ENCODE measurements around the gene MEST.
"Not testable (repeated sequence)": the region's sequence is repeated elsewhere in the genome, so short reads cannot be mapped to it uniquely, and the experiment has no call there.

MEST gene

DNA sequence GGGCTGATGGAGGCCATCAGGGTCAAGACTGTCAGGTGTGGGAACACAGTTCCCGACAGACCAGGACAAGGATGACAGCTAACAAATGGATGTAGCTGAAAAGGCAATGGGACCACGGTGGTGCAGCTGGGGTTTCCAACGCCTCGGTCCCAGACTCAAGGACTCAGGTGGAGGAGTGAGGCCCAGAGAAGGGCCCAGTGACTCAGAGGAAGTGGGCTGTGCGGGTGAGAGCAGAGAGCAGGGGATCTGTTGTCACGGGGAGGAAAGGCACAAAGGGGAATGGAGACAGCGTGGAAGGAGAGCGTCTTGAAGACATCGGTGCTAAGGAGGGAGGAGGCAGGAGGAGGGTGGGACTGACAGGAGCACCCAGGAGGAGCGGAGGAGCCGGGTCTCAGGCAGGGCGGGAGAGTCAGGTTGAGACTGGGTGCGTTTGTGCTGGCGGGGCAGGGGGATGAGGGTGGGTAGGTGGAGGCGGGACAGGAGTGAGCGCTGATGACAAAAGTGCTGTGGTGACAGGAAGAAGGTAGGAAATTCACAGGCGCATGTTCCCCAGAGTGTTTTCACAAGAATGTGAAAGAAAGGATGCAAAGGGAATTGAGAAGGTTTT lies 31.7 kb downstream of the MEST start:
- DNase-seq (ENCODE audit: low spot score) = not testable (repeated sequence)

DNA sequence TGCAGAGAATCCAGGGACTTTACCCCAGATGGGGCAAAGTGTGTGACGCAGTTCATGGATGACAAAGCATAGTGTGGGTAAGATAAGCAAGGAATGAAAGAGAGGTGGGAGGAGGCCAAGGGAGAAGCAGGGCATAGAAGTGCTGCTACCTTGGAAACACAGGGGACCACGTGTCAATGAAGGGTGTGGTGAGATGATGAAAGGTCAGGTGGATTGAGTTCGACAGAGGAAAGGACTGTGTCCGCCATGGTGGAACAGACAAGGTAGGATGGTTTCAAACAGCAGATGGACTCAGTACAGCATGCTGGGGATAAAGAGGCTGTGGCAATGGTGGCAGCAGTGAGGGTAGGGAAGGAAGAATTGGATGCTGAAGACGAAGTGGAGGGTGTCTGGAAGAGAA lies 32.7 kb downstream of the MEST start:
- DNase-seq (ENCODE audit: low spot score) = no peak

DNA sequence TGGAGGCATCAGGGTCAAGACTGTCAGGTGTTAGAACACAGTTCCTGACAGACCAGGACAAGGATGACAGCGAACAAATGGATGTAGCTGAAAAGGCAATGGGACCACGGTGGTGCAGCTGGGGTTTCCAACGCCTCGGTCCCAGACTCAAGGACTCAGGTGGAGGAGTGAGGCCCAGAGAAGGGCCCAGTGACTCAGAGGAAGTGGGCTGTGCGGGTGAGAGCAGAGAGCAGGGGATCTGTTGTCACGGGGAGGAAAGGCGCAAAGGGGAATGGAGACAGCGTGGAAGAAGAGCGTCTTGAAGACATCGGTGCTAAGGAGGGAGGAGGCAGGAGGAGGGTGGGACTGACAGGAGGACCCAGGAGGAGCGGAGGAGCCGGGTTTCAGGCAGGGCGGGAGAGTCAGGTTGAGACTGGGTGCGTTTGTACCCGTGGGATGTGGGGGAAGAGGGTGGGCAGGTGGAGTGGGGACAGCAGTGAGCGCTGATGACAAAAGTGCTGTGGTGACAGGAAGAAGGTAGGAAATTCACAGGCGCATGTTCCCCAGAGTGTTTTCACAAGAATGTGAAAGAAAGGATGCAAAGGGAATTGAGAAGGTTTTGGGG lies 36.0 kb downstream of the MEST start:
- not testable (repeated sequence) for DNase-seq (ENCODE audit: low spot score)

DNA sequence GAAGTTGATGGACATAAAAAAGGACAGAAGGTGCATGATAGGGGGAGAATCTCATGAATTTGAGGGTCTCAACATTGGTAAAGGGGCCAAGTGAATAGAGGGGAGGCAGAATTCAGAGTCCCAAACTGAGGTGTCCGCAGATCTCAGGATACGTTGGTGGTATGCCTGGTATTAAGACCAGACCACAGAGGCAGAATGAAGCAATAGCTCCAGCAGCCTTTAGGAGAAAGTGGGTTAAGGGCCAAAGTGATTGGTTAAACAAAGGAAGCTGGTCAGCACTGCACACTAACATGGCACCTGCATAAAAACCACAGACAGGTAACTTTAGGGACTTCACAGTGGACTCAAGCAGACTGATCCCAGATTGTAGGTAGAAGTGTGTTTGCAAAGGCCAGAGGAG lies 37.5 kb downstream of the MEST start:
- DNase-seq (ENCODE audit: low spot score) = no peak

DNA sequence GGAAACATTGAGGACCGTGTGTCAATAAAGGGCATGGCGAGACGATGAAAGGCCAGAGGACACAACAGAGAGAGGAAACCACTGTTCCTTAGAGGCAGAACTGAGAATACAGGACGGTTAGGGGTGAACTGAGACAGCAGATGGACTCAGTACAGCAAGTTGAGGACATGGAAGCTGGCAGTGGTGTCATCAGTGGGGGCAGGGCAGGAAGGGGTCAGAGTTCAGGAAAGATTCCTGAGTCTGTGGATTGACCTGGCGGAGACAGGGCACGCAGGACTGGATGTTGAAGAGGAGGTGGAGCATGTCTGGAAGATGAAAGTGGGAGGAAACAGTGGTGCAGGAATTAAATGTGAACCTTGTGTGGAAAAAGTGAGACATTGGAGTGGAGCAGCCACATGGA lies 46.0 kb downstream of the MEST start:
- not testable (repeated sequence) for DNase-seq (ENCODE audit: low spot score)

DNA sequence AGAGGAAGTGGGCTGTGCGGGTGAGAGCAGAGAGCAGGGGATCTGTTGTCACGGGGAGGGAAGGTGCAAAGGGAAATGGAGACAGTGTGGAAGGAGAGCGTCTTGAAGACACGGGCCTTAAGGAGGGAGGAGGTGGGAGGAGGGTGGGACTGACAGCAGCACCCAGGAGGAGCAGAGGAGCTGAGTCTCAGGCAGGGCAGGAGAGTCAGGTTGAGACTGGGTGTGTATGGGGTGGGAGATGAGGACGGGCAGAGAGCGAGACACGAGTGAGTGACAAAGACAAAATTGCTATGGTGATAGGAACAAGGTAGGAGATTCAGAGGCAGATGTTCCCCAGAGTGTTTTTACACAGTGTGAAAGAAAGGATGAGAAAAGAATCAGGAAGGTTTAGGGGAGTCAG lies 49.4 kb downstream of the MEST start:
- DNase-seq (ENCODE audit: low spot score) = not testable (repeated sequence)

DNA sequence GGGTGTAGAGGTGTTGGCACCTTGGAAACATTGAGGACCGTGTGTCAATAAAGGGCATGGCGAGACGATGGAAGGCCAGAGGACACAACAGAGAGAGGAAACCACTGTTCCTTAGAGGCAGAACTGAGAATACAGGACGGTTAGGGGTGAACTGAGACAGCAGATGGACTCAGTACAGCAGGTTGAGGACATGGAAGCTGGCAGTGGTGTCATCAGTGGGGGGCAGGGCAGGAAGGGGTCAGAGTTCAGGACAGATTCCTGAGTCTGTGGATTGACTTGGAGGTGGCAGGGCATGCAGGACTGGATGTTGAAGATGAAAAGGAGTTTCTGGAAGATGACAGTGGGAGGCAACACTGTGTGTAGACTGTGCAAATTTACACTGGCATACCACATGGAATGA lies 50.4 kb downstream of the MEST start:
- DNase-seq (ENCODE audit: low spot score) = not testable (repeated sequence)

DNA sequence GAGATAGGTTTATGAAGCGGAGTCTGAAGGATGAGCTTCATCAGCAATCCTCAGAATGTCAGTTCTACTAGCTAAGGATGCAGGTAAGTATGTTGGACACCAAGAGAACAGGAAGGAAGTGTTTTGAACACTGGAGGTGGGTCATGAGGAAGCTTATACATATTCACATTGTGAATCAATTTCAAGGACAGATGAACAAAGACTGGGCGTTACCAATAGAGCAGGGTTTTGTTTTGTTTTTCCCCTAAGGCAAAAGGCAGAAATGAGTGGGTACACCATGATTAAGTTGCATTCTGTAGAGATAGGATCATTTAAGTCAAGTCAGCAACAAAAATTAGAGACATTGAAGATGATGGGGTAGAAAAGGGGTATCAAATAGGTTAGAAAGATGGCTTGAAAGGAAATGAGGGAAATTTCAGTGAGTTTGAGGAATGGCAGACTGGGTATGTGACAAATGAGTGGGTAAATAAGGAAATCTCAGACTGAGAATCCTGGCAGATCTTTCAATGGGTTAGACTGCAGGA lies 51.7 kb downstream of the MEST start:
- no peak for DNase-seq (ENCODE audit: low spot score)

DNA sequence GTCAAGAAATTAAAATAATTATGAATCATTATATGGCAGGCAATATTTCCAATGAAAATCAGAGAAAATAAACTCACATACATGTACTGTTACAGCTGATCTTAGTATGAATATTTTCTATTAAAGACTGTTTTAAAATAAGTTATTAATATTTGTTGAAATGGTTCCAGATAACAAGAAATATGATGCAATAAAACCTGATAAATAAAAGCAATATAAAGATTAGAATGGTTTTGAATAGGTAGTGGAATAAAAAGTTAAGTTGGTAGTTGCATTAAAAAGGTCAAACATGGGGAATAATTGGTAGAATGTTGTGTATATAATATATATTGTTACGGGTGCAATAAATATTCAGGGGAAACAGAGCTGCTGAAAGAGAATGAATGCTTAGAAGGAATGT lies 52.5 kb downstream of the MEST start:
- DNase-seq (ENCODE audit: low spot score) = no peak

DNA sequence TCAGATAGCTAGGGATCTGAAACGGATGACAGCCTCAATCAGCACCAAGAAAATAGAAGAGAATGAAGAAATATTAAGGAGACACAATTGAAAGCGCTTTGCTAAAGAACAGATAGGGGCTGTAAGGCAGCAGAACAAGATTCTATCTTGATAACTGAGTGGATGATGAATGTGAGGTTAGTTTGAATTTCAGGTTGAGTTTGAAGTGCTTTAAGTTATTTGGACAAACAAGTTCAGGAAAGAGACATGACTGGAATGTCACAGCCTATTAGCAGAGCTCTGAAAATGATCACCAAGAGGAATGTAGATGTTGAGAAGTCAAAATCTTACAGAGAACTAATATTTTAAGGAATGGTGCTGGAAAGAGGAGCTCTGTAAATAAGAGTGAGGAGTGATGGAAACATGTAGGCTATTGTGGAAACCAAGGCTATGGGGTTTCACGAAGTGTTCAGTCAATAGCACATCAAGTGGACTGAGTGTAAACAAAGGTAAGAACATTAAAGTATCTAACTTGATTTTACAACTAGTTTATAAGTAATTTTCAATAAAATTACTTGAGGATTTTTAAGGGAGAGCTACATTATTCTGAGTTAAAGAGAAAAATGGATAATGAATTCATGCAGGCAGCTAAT lies 61.6 kb downstream of the MEST start:
- no peak for DNase-seq (ENCODE audit: low spot score)

DNA sequence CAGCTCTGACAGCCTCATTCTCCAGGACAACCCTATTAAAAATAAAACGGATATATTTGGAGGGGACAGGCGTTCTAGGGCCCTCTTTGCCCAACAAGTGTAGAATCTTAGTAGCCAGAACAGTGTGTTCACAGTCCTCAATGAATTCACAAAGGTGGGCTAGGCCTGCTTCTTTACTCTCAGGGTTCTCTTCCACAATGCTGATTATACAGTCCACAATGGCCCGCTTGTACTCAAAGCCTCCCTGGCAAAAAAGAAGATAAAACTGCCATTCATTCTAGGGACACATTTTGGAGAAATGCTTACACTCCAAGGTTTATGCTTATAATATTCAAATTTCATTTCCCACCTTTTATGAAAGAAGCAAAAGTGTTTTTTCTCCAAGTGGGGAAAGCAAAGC lies 62.6 kb downstream of the MEST start:
- no peak for DNase-seq (ENCODE audit: low spot score)
